ENCODE data around the gene H2AZ2.

Gene H2AZ2

DNA sequence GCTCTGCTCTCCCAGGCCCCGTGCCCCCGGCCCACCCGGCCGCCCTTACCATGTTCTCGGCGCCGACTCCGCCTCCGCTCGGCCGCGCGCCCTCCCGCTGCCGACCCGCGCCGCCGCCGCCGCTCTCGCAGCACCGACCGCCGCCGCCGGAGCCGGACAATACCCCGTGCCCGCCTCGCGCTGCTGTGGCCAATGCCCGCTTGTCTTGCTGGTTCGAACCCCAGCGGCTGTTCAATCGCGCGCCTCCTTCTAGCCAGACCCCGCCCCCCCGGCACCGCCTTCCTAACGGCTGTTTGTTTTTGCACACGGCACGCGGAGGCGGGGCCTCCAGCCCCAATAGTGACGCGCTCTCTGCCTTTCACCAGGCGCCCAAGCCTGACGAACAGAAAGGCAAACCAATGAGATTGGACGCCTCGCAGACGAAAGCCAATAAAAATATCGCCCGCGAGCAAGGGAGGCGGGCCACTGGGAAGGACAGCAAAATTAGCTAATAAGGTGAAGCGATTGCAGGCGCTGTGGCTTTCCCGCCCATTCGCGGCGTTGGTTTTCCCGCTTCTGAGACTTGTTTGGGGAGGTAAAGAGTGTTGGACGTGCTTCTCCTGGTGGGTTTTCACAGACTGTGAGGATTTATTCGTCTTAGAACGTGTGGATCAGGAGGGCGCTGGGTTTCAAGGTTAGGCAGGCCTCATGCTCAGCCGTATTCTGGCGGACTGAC, at the start of gene H2AZ2:
Gene H2AZ2, minus strand, starts transcription at position 168 of the 715 bp plus-strand sequence. Its CDS starts 116 bp downstream, at position 52.
- DNase-seq: peak; percentile 93 to 100 (median 99)

- no peak for DNase-seq
Observed at GRCh38 chr7:44897309-44897708, 49.4 kb upstream of the H2AZ2 start.

GRCh38 chr7:44894888-44895580, 47.1 kb upstream of the H2AZ2 start:
- peak in 42 of 56 donors; percentile 14 to 80 (median 44) for DNase-seq

GRCh38 chr7:44893710-44894234, 45.9 kb upstream of the H2AZ2 start:
- no peak for DNase-seq

DNA sequence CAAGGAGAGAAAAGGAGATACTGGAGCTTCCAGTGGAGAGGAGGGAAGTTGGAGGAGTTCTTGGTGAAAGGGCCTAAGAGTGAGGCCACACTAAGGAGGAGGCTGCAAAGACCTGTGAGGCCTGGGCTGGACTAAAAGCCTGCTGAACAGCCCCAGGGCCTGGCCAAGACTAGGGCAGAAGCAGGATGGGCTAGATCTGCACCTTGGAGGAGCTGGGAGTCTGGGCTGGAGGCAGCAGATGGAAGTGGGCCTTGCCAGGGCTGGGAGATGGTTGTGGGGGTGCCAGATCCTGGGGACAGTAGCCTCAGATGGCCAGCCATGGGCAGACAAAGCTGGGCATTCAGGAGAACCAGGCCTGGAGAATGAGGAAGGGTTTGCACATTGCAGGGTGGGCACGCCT, 43.9 kb upstream of the H2AZ2 start:
- peak in 2 of 56 donors; percentile 13 to 29 for DNase-seq

DNA sequence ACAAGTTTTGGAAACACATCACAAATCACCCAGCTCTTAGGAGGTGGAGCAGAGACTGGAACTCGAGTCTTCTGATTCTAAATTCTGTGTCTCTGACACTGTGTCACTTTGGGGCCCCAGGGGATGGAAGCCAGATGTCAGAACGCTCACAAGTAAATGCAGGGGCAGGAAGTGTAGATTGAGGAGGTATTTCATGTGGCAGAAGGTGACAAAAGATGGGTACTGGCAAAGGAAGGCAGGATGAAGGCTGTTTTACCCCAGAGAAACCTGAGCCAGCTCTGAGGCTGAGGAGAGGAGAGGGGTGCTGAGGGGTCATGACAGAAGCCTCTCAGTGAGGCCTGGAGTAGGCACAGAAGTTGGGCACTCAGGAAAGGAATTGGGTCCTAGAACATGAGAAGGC, 43.5 kb upstream of the H2AZ2 start:
- no peak for DNase-seq

GRCh38 chr7:44889086-44889781, 41.3 kb upstream of the H2AZ2 start:
- no peak for DNase-seq

- DNase-seq: no peak
Observed at GRCh38 chr7:44887293-44887692, 39.4 kb upstream of the H2AZ2 start.

DNA sequence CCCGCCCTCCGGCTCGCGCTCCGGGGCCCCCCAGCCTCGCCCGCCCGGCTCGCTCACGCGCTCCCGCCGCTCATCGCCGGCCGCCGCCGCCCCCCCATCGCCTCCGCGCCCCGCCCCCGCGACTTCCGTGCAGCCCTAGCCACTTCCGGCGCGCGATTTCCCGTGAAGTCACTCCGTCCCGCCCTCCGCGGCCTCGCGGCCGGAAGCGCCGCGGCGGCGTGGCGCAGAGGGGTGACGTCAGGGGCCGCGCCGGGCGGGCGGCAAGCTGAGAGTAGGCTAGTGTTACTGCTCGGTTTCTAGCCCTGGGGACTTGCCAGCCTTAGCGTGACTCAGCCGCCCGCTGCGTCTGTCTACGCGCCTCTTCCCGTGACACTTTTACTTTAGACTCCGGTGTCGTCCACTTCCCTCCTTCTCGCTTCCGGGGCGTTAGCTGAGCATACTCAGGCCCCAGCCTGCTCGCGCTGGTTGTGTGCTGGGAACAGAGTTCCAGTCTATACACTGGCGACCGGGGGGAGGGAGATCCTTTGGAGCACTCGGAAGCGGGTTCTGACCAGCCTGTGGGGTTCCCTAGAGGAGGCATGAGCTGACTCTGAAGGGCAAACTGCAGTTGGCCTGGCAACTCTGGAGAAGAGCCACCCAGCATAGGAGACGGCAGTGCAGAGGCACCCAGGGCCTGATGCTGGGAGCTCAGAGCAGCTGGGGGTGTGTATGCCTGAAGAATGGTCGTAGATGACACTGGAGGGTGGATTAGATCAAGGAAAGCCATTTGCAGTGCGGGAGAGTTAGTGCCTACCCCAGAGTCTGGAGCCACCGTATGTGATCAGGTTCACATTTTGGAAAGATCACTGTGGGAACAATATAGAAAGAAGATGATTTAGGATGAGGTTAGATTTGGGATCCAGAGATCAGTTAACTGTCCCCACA, 37.8 kb upstream of the H2AZ2 start, which contains the start of gene PURB:
Gene PURB, minus strand, starts transcription at position 137 of the 924 bp plus-strand sequence. CDS start 182 bp downstream, outside the sequence.
- peak; percentile 59 to 97 (median 90) for DNase-seq

DNA sequence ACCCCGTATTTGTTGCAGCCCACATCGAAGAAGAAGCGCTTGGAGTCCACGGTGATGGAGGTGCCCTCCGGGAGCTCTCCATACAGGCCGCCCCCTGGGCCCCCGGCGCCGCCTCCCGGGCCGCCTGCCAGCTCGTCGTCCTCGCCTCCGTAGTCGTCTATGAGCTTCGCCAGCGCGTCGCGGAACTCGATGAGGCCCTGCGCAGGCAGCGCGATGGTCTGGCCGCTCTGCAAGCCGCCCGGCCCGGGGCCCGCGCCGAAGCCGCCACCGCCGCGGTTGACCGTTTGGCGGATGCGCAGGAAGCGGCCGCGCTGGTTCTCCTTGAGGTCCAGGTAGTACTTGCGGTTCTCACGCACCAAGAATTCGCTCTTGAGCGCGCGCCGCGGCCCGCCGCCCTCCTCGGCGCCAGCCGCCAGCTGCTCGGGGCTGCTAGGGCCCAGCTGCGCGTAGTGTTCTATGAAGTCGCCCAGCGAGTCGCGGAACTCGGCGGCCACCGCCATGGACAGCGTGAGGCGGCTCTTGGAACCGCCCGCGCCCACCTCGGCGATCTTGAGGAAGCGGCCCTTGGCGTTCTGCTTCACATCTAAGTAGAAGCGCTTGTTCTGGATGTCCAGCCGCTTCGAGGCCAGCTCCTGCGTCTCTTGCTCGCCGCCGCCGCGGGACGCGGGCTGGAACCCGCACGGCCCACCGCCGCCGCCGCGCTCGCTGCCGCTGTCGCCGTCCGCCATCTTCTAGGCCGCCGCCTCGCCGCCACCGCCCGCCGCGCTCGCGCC, 36.9 kb upstream of the H2AZ2 start:
- DNase-seq: peak in 35 of 56 donors; percentile 18 to 67 (median 43)

DNA sequence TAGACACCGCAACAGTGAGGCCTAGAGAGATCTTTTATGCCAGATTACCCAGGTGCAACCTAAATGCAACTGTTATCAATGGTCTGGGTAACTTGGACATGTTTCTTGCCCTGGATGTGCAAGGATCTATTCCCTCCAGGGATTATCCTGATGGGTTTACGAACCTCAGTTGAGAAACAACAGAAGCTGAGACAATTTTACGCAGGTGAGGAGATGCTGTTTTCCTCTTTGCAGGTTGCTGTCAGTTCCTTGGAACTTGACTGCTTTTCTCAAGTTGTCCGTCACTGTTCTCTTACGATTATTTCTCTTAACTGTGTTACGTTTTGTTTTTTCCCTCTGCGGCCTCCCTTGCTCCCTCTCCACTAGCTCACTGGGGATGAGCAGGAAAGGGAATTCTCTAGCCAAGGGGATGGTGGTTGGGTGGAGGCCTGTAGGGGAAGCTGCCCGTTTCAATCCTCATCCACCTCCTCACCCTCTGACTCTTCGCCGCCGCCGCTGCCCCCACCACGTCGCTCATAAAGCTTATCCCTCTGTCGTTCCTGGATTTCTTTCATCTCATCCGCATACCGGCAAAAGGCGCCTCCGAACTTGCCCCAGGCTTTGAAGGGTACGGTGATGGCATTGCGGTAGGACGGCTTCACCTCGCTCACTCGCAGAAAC, 36.2 kb upstream of the H2AZ2 start:
- DNase-seq: peak in 1 of 56 donors; percentile 30

DNA sequence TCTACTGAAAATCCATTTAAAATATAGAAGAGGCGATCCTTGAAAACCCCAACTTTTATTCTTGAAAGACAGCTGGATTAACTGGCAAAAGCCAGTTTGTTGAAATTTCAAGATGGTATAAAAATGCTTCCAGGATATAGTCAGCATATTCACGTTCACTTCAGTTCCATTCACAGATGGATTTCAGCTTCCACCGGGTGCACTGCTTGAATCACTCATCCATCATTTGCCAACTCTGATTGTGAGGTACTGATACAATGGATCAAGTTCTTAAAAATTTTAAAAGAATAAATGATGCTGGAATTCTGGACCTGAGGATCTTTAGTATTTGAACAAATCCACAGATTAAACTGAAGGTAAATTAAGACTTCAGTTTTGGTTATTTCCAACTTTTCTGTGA, 35.0 kb upstream of the H2AZ2 start:
- no peak for DNase-seq

GRCh38 chr7:44881610-44882009, 33.7 kb upstream of the H2AZ2 start:
- no peak for DNase-seq

DNA sequence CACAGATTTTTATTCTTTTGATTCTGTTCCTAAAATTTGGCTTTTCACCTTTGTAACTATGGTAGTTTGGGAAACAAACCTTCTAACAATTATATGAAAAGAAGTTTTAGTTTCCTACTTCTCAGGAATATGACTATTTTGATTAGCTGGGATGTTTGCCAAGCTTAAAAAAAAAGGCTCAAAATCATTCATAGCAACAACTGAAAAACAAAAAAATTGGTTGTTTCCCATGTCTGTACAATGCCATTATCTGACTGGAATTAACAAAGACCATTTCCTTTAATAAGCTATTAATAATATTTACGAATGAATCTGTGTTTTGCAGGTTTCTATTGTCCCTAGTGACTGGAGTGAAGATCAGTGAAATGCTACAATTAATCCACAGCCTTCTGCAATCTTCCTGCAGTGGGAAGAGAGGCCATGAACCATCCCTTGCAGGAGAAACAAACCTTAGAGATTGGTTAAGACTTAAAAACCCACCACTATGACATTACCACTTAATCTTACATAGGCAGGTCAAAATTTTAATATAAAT, 33.2 kb upstream of the H2AZ2 start:
- no peak for DNase-seq

DNA sequence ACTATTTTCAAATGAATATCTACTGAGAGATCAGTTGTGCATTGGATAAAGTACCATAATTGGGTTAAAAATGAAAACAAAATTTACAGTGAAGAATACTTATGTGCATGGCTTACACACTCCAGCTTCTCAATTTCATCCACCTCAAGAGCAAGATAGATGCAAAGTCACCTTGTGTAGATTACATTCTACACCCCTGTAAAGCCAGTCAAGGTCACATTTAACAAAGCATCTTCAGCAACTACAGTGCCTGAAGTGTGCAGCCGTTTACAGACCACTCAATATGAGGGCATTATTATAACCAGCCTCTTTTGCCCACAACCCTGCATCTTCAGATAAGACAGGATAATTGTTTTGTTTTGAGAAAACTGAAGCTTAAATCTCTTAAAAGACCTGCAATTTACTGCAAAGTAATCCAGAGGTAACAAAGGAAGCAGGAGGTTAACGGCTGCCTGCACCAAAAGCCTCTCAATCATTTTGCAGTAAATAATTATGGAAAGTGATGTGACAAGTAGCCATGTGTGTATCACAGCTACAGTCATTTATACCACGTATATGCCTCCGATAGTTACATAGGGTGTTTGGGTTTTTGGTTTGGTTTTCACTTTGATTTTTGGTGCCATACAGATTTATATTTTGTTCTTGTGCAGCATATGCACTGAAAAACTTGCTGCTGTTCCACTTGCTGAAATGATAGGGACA, 32.6 kb upstream of the H2AZ2 start:
- DNase-seq: no peak

DNA sequence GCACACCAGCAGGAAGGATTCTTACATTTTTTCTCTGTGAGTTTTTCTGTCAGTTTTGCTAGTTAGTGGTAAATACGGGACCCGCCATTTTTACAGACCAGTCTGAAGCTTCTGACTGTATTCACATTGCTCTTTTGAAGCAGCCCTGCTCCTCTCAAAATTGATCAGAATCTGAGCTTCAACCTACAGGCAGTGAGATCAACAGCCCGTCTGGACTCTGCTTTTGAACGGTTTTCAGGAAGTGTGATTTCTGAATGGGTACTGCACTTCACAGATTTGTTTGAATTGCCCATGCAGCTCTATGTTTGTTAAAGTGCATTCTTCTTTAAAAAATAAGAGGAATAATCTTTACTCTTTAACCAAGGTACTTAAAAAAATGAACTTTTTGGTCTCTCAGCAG, 28.5 kb upstream of the H2AZ2 start:
- DNase-seq: no peak

- no peak for DNase-seq
Observed at GRCh38 chr7:44875241-44875640, 27.4 kb upstream of the H2AZ2 start.

- no peak for DNase-seq
Observed at GRCh38 chr7:44872787-44873186, 24.9 kb upstream of the H2AZ2 start.
